Peyer's patch (tissue), 4 donors: Measurements from ENCODE around the gene TMTC2.

ENCODE experiments used
- CTCF ChIP-seq, 6 experiments: fragments of 450-650 bp in 4 of 6; fragments of 200-600 bp in 2 of 6; sonication (generic) in 1 of 6; IDR thresholded peaks; one replicate each; pipeline ENCODE4 v1.5.1; 2017 to 2019; ENCODE audit warnings: antibody characterized with exemption in 6 of 6, mild to moderate bottlenecking in 3 of 6, moderate library complexity in 1 of 6
- POLR2A ChIP-seq, 2 donors: fragments of 450-650 bp; IDR thresholded peaks; one replicate each; pipeline ENCODE4 v1.5.1; 2017; ENCODE audit warnings: antibody characterized with exemption in 2 of 2, mild to moderate bottlenecking in 2 of 2, moderate library complexity in 2 of 2

GRCh38 chr12:82873951-82874350 lies 187.2 kb downstream of the TMTC2 start:
- no peak for TF ChIP-seq CTCF (IDR thresholded peaks at IDR 0.05)
- no peak for TF ChIP-seq POLR2A (IDR thresholded peaks at IDR 0.05)
